ENCODE measurements around the gene RAD51AP1.

Gene RAD51AP1

GRCh38 chr12:4591180-4591687, 52.5 kb downstream of the RAD51AP1 start:
- DNase-seq (ENCODE audit: low read depth, low spot score): no peak

GRCh38 chr12:4595881-4596280, 57.2 kb downstream of the RAD51AP1 start:
- no peak for DNase-seq (ENCODE audit: low read depth, low spot score)

- no peak for DNase-seq (ENCODE audit: low read depth, low spot score)
These were observed 64.7 kb downstream of the RAD51AP1 start for GRCh38 chr12:4603421-4603820.

GRCh38 chr12:4603946-4604345, 65.3 kb downstream of the RAD51AP1 start:
- DNase-seq (ENCODE audit: low read depth, low spot score): no peak

- DNase-seq (ENCODE audit: low read depth, low spot score): peak; percentile 55
These were observed 66.0 kb downstream of the RAD51AP1 start for GRCh38 chr12:4604684-4605193.

- DNase-seq (ENCODE audit: low read depth, low spot score): no peak
These were observed 68.4 kb downstream of the RAD51AP1 start for GRCh38 chr12:4607056-4607455.

GRCh38 chr12:4609071-4609470, 70.4 kb downstream of the RAD51AP1 start:
- no peak for DNase-seq (ENCODE audit: low read depth, low spot score)
